HFF-Myc (cell line): Measurements from ENCODE around the gene BRSK1.

ENCODE experiments used
- DNase-seq: peaks from one replicate; pipeline ENCODE4 v3.0.0-alpha.2; 2011; ENCODE audit warnings: low read depth; ENCODE audit errors: extremely low read depth
- H3K4me3 ChIP-seq: replicated peaks from 2 replicates; pipeline ENCODE4 v1.5.1; 2011; ENCODE audit warnings: low read depth, mild to moderate bottlenecking, control low read depth, low read length
- CTCF ChIP-seq: IDR thresholded peaks from 2 replicates; pipeline ENCODE4 v1.5.1; 2012; ENCODE audit warnings: mild to moderate bottlenecking, low read depth, low read length, control low read depth; ENCODE audit errors: missing control alignments

BRSK1 gene

GRCh38 chr19:55284405-55285058, 735 bp downstream of the BRSK1 start:
- no peak for DNase-seq
- H3K4me3 ChIP-seq: peak overlapping the region; percentile 34
- TF ChIP-seq CTCF: no peak

- peak overlapping the region; percentile 34 for H3K4me3 ChIP-seq
- no peak for TF ChIP-seq CTCF
- DNase-seq: no peak
These were observed 1.6 kb downstream of the BRSK1 start for GRCh38 chr19:55285229-55285890.

GRCh38 chr19:55287361-55288079, 3.7 kb downstream of the BRSK1 start:
- H3K4me3 ChIP-seq: no peak overlapping the region
- DNase-seq: no peak
- no peak for TF ChIP-seq CTCF

GRCh38 chr19:55289117-55289796, 5.5 kb downstream of the BRSK1 start:
- DNase-seq: peak; percentile 12
- H3K4me3 ChIP-seq: no peak overlapping the region
- no peak for TF ChIP-seq CTCF

- no peak for DNase-seq
- no peak overlapping the region for H3K4me3 ChIP-seq
- no peak for TF ChIP-seq CTCF
These were observed 13.5 kb downstream of the BRSK1 start for GRCh38 chr19:55297267-55297666.

GRCh38 chr19:55299991-55300390, 16.2 kb downstream of the BRSK1 start:
- H3K4me3 ChIP-seq: no peak overlapping the region
- no peak for TF ChIP-seq CTCF
- DNase-seq: no peak
